ENCODE measurements around the gene ZDHHC14.
A peak's percentile ranks its signal among the peaks of the same experiment; 100 is the strongest.

Gene ZDHHC14

GRCh38 chr6:157538168-157538567 is 157.2 kb downstream of the ZDHHC14 start:
- no peak for DNase-seq

- DNase-seq = no peak
Measured at GRCh38 chr6:157538698-157539097, 157.7 kb downstream of the ZDHHC14 start.

GRCh38 chr6:157539421-157539822 is 158.4 kb downstream of the ZDHHC14 start:
- DNase-seq = no peak

GRCh38 chr6:157539900-157540752 is 159.1 kb downstream of the ZDHHC14 start:
- no peak for DNase-seq

GRCh38 chr6:157541618-157542413 is 160.8 kb downstream of the ZDHHC14 start:
- no peak for DNase-seq

- DNase-seq = no peak
Measured at GRCh38 chr6:157542414-157543160, 161.6 kb downstream of the ZDHHC14 start.

- no peak for DNase-seq
Measured at GRCh38 chr6:157546321-157546720, 165.3 kb downstream of the ZDHHC14 start.

- no peak for DNase-seq
Measured at GRCh38 chr6:157547112-157547511, 166.1 kb downstream of the ZDHHC14 start.

GRCh38 chr6:157548635-157549467 is 167.9 kb downstream of the ZDHHC14 start:
- DNase-seq = no peak

- DNase-seq = no peak
Measured at GRCh38 chr6:157549468-157549745, 168.4 kb downstream of the ZDHHC14 start.

- DNase-seq = peak; percentile 37
Measured at GRCh38 chr6:157550114-157550989, 169.4 kb downstream of the ZDHHC14 start.

GRCh38 chr6:157551041-157551832 is 170.2 kb downstream of the ZDHHC14 start:
- no peak for DNase-seq

- no peak for DNase-seq
Measured at GRCh38 chr6:157552081-157552747, 171.2 kb downstream of the ZDHHC14 start.

GRCh38 chr6:157552820-157553485 is 172.0 kb downstream of the ZDHHC14 start:
- no peak for DNase-seq

- no peak for DNase-seq
Measured at GRCh38 chr6:157554747-157555146, 173.8 kb downstream of the ZDHHC14 start.

- no peak for DNase-seq
Measured at GRCh38 chr6:157555455-157556143, 174.6 kb downstream of the ZDHHC14 start.

- no peak for DNase-seq
Measured at GRCh38 chr6:157556144-157556645, 175.2 kb downstream of the ZDHHC14 start.

- DNase-seq = no peak
Measured at GRCh38 chr6:157556671-157557430, 175.9 kb downstream of the ZDHHC14 start.

Data from activated naive CD4-positive, alpha-beta T cell treated with Interleukin-2 at 50 U/mL for 16 hours (primary cell).